Sigmoid colon (tissue), 4 donors: ENCODE data around the gene GABBR2.

Source experiments
- CTCF ChIP-seq, 4 experiments: fragments of 450-650 bp in 3 of 4; fragments of 200-600 bp in 1 of 4; IDR thresholded peaks; one replicate each; pipeline ENCODE4 v1.5.1; 2016 to 2019; ENCODE audit warnings: antibody characterized with exemption in 4 of 4, mild to moderate bottlenecking in 3 of 4, moderate library complexity in 2 of 4
- EP300 ChIP-seq, 4 donors: sonication (generic); formaldehyde crosslinking; IDR thresholded peaks; one replicate each; pipeline ENCODE4 v1.6.1; 2017; ENCODE audit warnings: antibody characterized with exemption in 4 of 4

- no peak for TF ChIP-seq EP300 (IDR thresholded peaks at IDR 0.05)
- no peak for TF ChIP-seq CTCF (IDR thresholded peaks at IDR 0.05)
These were observed 127.8 kb downstream of the GABBR2 start for GRCh38 chr9:98580956-98581355.
